K562 (cell line): ENCODE data around the gene STARD13. TPM values are rescaled to one million over a fixed set of nuclear protein-coding genes. Genes with fewer than 3 reads are reported as not detected.

Experiments used
- ATAC-seq: fragments of 200-7000 bp; cut with Tn5 transposase; 3 replicates; pipeline ENCODE4 v1.9.1; 2020; ENCODE audit warnings: moderate library complexity
- BruUV-seq: library from RNA; stranded (reverse); fragments of 400-500 nt; replicated peaks from 2 replicates; lab custom pipeline; 2021; lab: Mats Ljungman, UMichigan
- CTCF ChIA-PET: fragments of 300-600 bp; formaldehyde crosslinking; extraction: SDS; loops from one replicate; lab custom pipeline; 2021; ENCODE audit warnings: low intra/inter-chr PET ratio; lab: Yijun Ruan, JAX
- POLR2A ChIA-PET: fragments of 300-600, 350-650 bp; sonication (Branson Sonifier 250); formaldehyde crosslinking; extraction: SDS; loops from one replicate; lab custom pipeline; 2021; ENCODE audit warnings: antibody characterized with exemption, inconsistent platforms; lab: Yijun Ruan, JAX
- DNase-seq, 4 experiments: peaks; one replicate each; pipeline versions ENCODE4 v3.0.0 to v3.0.0-alpha.2; 2011 to 2018; ENCODE audit warnings: low spot score in 3 of 4, mixed read lengths in 3 of 4; ENCODE audit errors: extremely low read depth in 1 of 4
- FAIRE-seq: peaks from 2 replicates; lab custom pipeline; 2011; peaks lifted over from hg19 to GRCh38; lab: Jason Lieb, UNC
- H2AFZ ChIP-seq: 2 replicates; pipeline ENCODE4 v1.6.0; 2011; ENCODE audit warnings: low read depth, low read length, control low read depth, inconsistent platforms
- H3K27ac ChIP-seq: fragments of 200-600 bp; 3 replicates; pipeline ENCODE4 v1.8.0; 2011; ENCODE audit warnings: low read depth, mild to moderate bottlenecking, control low read depth, inconsistent platforms, low read length, moderate library complexity, mixed read lengths; ENCODE audit errors: extremely low read depth
- H3K27me3 ChIP-seq, 2 experiments: fragments of 300-600 bp in 1 of 2; 2 replicates in 1 of 2; 3 replicates in 1 of 2; pipeline versions ENCODE4 v1.6.0 to v1.8.0; 2011; ENCODE audit warnings: inconsistent platforms in 2 of 2, low read length in 2 of 2, mild to moderate bottlenecking in 1 of 2, mixed read lengths in 1 of 2, moderate library complexity in 1 of 2; ENCODE audit not compliant: control insufficient read depth in 2 of 2, insufficient read depth in 2 of 2
- H3K36me3 ChIP-seq: fragments of 300-600 bp; 3 replicates; pipeline ENCODE4 v1.8.0; 2011; ENCODE audit warnings: mild to moderate bottlenecking, low read length, inconsistent platforms; ENCODE audit not compliant: control insufficient read depth, insufficient read depth
- H3K4me1 ChIP-seq, 2 experiments: fragments of 200-600 bp in 1 of 2; replicated peaks in 1 of 2; 2 replicates in 1 of 2; 3 replicates in 1 of 2; pipeline versions ENCODE4 v1.5.1 to v1.8.0; 2011; ENCODE audit warnings: inconsistent platforms in 2 of 2, low read length in 2 of 2, mild to moderate bottlenecking in 1 of 2, mixed read lengths in 1 of 2, moderate library complexity in 1 of 2; ENCODE audit not compliant: control insufficient read depth in 2 of 2, insufficient read depth in 2 of 2
- H3K4me2 ChIP-seq: 2 replicates; pipeline ENCODE4 v1.6.1; 2011; ENCODE audit warnings: low read length, control low read depth, inconsistent platforms, mixed read lengths; ENCODE audit not compliant: insufficient read depth
- H3K4me3 ChIP-seq: fragments of 200-600 bp; sonication (generic), shearing (Covaris generic); 2 replicates; pipeline ENCODE4 v1.5.1; 2016; ENCODE audit warnings: control low read depth, inconsistent platforms
- H3K79me2 ChIP-seq: fragments of 200-600 bp; 3 replicates; pipeline ENCODE4 v1.8.0; 2011; ENCODE audit warnings: low read length, inconsistent platforms; ENCODE audit not compliant: control insufficient read depth, insufficient read depth
- H3K9ac ChIP-seq, 2 experiments: 2 replicates each; pipeline versions ENCODE4 v1.6.0 to v1.6.1; 2011; ENCODE audit warnings: low read depth in 2 of 2, low read length in 2 of 2, control low read depth in 1 of 2, inconsistent platforms in 1 of 2, mild to moderate bottlenecking in 1 of 2, mixed read lengths in 1 of 2; ENCODE audit not compliant: insufficient read depth in 1 of 2
- H3K9me1 ChIP-seq: one replicate; pipeline ENCODE4 v1.6.0; 2011; ENCODE audit warnings: inconsistent platforms, mild to moderate bottlenecking, low read length, moderate library complexity; ENCODE audit not compliant: control insufficient read depth, insufficient read depth
- H3K9me3 ChIP-seq: replicated peaks from 2 replicates; pipeline ENCODE4 v1.5.1; 2011; ENCODE audit warnings: low read depth, low read length, inconsistent platforms; ENCODE audit not compliant: control insufficient read depth, insufficient read depth
- H4K20me1 ChIP-seq: replicated peaks from 2 replicates; pipeline ENCODE4 v1.6.1; 2011; ENCODE audit warnings: low read length, inconsistent platforms, mixed read lengths; ENCODE audit not compliant: control insufficient read depth, insufficient read depth
- CHD1 ChIP-seq: fragments of 200-600 bp; sonication (generic); IDR thresholded peaks from one replicate; pipeline ENCODE4 v1.6.1; 2012; ENCODE audit warnings: mild to moderate bottlenecking, moderate library complexity, low read length, inconsistent platforms
- JUN ChIP-seq, 2 experiments: sonication (generic) in 1 of 2; formaldehyde crosslinking in 1 of 2; IDR thresholded peaks; 2 replicates each; pipeline versions ENCODE4 v1.6.1 to v1.8.0; 2012 to 2022; ENCODE audit warnings: borderline replicate concordance in 2 of 2, mild to moderate bottlenecking in 2 of 2, improper control_type of control experiment in 1 of 2, low read depth in 1 of 2, low read length in 1 of 2, missing genetic modification reagents in 1 of 2
- NCOA1 ChIP-seq: fragments of 450-650 bp; IDR thresholded peaks from 2 replicates; pipeline ENCODE4 v1.6.1; 2016; ENCODE audit warnings: low read depth
- NCOA2 ChIP-seq, 2 experiments: fragments of 450-650 bp; IDR thresholded peaks; 2 replicates each; pipeline ENCODE4 v1.6.1; 2018; ENCODE audit warnings: mild to moderate bottlenecking in 2 of 2, moderate library complexity in 1 of 2; ENCODE audit not compliant: partially characterized antibody in 2 of 2
- PKNOX1 ChIP-seq: fragments of 450-650 bp; IDR thresholded peaks from 2 replicates; pipeline ENCODE4 v1.6.1; 2016
- SMAD1 ChIP-seq: fragments of 150-350 bp; IDR thresholded peaks from 2 replicates; pipeline ENCODE4 v1.6.1; 2014; ENCODE audit warnings: low read length, low read depth; ENCODE audit not compliant: partially characterized antibody
- ZMIZ1 ChIP-seq, 2 experiments: fragments of 150-350 bp in 1 of 2; IDR thresholded peaks; 2 replicates each; pipeline ENCODE4 v1.6.1; 2012 to 2016; ENCODE audit warnings: low read depth in 2 of 2, low read length in 2 of 2, mild to moderate bottlenecking in 1 of 2, moderate library complexity in 1 of 2
- ZNF57 ChIP-seq: fragments of 450-650 bp; formaldehyde crosslinking; IDR thresholded peaks from 2 replicates; pipeline ENCODE4 v1.4.0; 2020; ENCODE audit warnings: mild to moderate bottlenecking, moderate library complexity
- WGBS: fragments of 100-300 bp; shearing (Covaris generic); methylation state at CpG from one replicate; pipeline ENCODE4 v1.1.6; 2016; ENCODE audit warnings: low coverage, mixed read lengths; ENCODE audit not compliant: insufficient coverage; ENCODE audit errors: missing lambda C conversion rate; 5-methylcytosine and 5-hydroxymethylcytosine counted together
- in situ Hi-C: fragments of 300-500 bp; cut with MboI; formaldehyde crosslinking; loops from 4 replicates; pipeline ENCODE4 v1.15.0; 2018; ENCODE audit warnings: inconsistent platforms, mixed read lengths
- intact Hi-C: fragments of 100-400 bp; cut with micrococcal nuclease; formaldehyde crosslinking; loops from 2 replicates; pipeline ENCODE4 v1.14.2; 2022
- polyA plus RNA-seq, 8 experiments: library from polyadenylated mRNA; depleted of rRNA in 4 of 8; stranded (reverse) in 5 of 8; unstranded in 3 of 8; fragments of >200 nt; fragmentation: Nextera tagmentation in 2 of 8; fragmentation: Illumina TruSeq in 1 of 8; extraction: Ambion mirVana in 2 of 8; extraction: Trizol in 1 of 8; gene quantifications; 2 replicates each; pipeline versions ENCODE4 v1.2.1 to v1.2.3, GENCODE V29; 2011 to 2014; ENCODE audit warnings: inconsistent platforms in 1 of 8, missing spikeins in 1 of 8
- total RNA-seq, 7 experiments: library from RNA; depleted of rRNA in 6 of 7; stranded (reverse); fragments of >200 nt in 6 of 7; fragmentation: Illumina TruSeq in 2 of 7; extraction: Trizol in 2 of 7; gene quantifications; 2 replicates each; pipeline versions ENCODE4 v1.2.1 to v1.2.3, GENCODE V29; 2011 to 2021; ENCODE audit warnings: low replicate concordance in 1 of 7

The STARD13 gene
- total and polyA plus RNA-seq, 9 of the 15 experiments (the other 6 are each of a cell fraction or from before 2014, with no cell fraction given), result 0.11 TPM; not detected in 8

- no peaks in the 10 kb centered on the region for H4K20me1 ChIP-seq
- ATAC-seq (no peak), FAIRE-seq (no peak), DNase-seq (no peak)
- H3K9me1 ChIP-seq, result no peaks in the 10 kb centered on the region
- H3K4me2 ChIP-seq, result no peak overlapping the region
- in situ Hi-C loops, result no loop called here
- H3K9me3 ChIP-seq, result no peaks in the 10 kb centered on the region
- POLR2A ChIA-PET, result no interaction called here
- H3K79me2 ChIP-seq, result no peaks in the 10 kb centered on the region
- no TSS peak for BruUV-seq
- TF ChIP-seq NCOA2 (IDR thresholded peaks at IDR 0.05; ENCODE audit: partially characterized antibody in 2 of 2), result no peak
- H3K4me3 ChIP-seq, result no peak overlapping the region
- H3K9ac ChIP-seq, result no peak overlapping the region
- H3K4me1 ChIP-seq, result no peaks in the 10 kb centered on the region
- CTCF ChIA-PET, result no interaction called here
- WGBS, result 0% methylated on average over 3 of the region's 3 CpGs
- H3K27me3 ChIP-seq, result peaks cover 0 to 5% of the 10 kb centered on the region in 2 experiments; a peak in 1 of 5 replicates
- intact Hi-C loops, result no loop called here
- no peak overlapping the region for H2AFZ ChIP-seq
- no peak overlapping the region for H3K27ac ChIP-seq
- H3K36me3 ChIP-seq, result no peaks in the 10 kb centered on the region
Measured at GRCh38 chr13:33087790-33088189, 197.8 kb downstream of the STARD13 start.

GRCh38 chr13:33087091-33087490 lies 198.5 kb downstream of the STARD13 start:
- H3K4me3 ChIP-seq, result no peak overlapping the region
- H3K36me3 ChIP-seq, result no peaks in the 10 kb centered on the region
- ChIA-PET POLR2A (no interaction called here), CTCF (no interaction called here)
- intact Hi-C loops (no loop called here), in situ Hi-C loops (no loop called here)
- no peaks in the 10 kb centered on the region for H3K9me3 ChIP-seq
- peaks cover 0 to 5% of the 10 kb centered on the region in 2 experiments; a peak in 1 of 5 replicates for H3K27me3 ChIP-seq
- WGBS, result 0% methylated on average over 8 of the region's 9 CpGs
- no TSS peak for BruUV-seq
- no peaks in the 10 kb centered on the region for H3K4me1 ChIP-seq
- no peaks in the 10 kb centered on the region for H3K9me1 ChIP-seq
- FAIRE-seq, result no peak
- H4K20me1 ChIP-seq, result no peaks in the 10 kb centered on the region
- H3K4me2 ChIP-seq, result no peak overlapping the region
- no peaks in the 10 kb centered on the region for H3K79me2 ChIP-seq
- no peak overlapping the region for H2AFZ ChIP-seq
- DNase-seq, result no peak
- H3K27ac ChIP-seq, result no peak overlapping the region
- ATAC-seq, result no peak
- H3K9ac ChIP-seq, result no peak overlapping the region
- TF ChIP-seq SMAD1, result no peak
- no peak for TF ChIP-seq ZMIZ1 (IDR thresholded peaks at IDR 0.05; ENCODE audit: low read depth in 2 of 2, low read length in 2 of 2)
- no peak for TF ChIP-seq PKNOX1
- TF ChIP-seq ZNF57 (CRISPR knock-in tag), result no peak
- no peak for TF ChIP-seq CHD1
- TF ChIP-seq NCOA1, result no peak
- TF ChIP-seq JUN (IDR thresholded peaks at IDR 0.05; ENCODE audit: borderline replicate concordance, low read depth, low read length), result no peak
- no peak for TF ChIP-seq JUN (CRISPR knock-in tag; IDR thresholded peaks at IDR 0.05; ENCODE audit: borderline replicate concordance)
